Fibroblast of lung (primary cell): Measurements from ENCODE around the gene CBR3.

ENCODE experiments used
- CTCF ChIP-seq, 2 donors: IDR thresholded peaks in 1 of 2; conservative IDR thresholded peaks in 1 of 2; 1 replicate in 1 of 2; 2 replicates in 1 of 2; pipeline ENCODE4 v1.5.1; 2011 to 2012; ENCODE audit warnings: low read length in 2 of 2, control low read depth in 1 of 2, inconsistent platforms in 1 of 2, low read depth in 1 of 2, mild to moderate bottlenecking in 1 of 2
- EZH2 ChIP-seq: IDR thresholded peaks from 2 replicates; pipeline ENCODE4 v1.5.1; 2012; ENCODE audit warnings: low read length, control low read depth, mild to moderate bottlenecking; ENCODE audit errors: missing control alignments

GRCh38 chr21:36183144-36183795, 48.4 kb downstream of the CBR3 start:
- TF ChIP-seq CTCF (conservative IDR thresholded peaks at IDR 0.05 in 1 of 2, IDR thresholded peaks at IDR 0.05 in 1 of 2; ENCODE audit: low read depth in 1 of 2, low read length in 2 of 2) (no peak), EZH2 (no peak)
